ENCODE results near the gene ADGRB2.

ADGRB2 gene

GRCh38 chr1:31715087-31715872 is 48.9 kb downstream of the ADGRB2 start:
- Histone ChIP-seq H3K4me1 (peaks cover 22 to 54% (median 42%) of the 10 kb centered on the region in 4 donors), H3K27ac (peak overlapping the region; percentile 98 to 99), H3K27me3 (no peaks in the 10 kb centered on the region), H3K9me3 (no peaks in the 10 kb centered on the region), H3K4me3 (peak overlapping the region; percentile 47 to 58), H3K36me3 (no peaks in the 10 kb centered on the region)
- peak; percentile 96 to 99 for DNase-seq
- intact Hi-C loops (cut with DNase I; ENCODE audit: low total_unique reads), result loop anchor here (5.0 kb wide), 1 partner anchor 43 kb away; no protein-coding TSS in a partner anchor
- peak; percentile 90 to 95 for TF ChIP-seq CTCF (IDR thresholded peaks at IDR 0.05)

- no peaks in the 10 kb centered on the region for H3K27me3 ChIP-seq
- H3K36me3 ChIP-seq, result no peaks in the 10 kb centered on the region
- peak; percentile 85 to 95 for DNase-seq
- H3K4me1 ChIP-seq, result peaks cover 22 to 54% (median 42%) of the 10 kb centered on the region in 4 donors
- peak overlapping the region; percentile 98 to 99 for H3K27ac ChIP-seq
- no peaks in the 10 kb centered on the region for H3K9me3 ChIP-seq
- peak in 1 of 2 experiments; percentile 21 for TF ChIP-seq CTCF (IDR thresholded peaks at IDR 0.05)
- H3K4me3 ChIP-seq, result peak overlapping the region; percentile 47 to 58
- intact Hi-C loops (cut with DNase I; ENCODE audit: low total_unique reads), result loop anchor here (5.0 kb wide), 1 partner anchor 42 kb away; no protein-coding TSS in a partner anchor
These were observed 49.6 kb downstream of the ADGRB2 start for GRCh38 chr1:31714442-31715086.

- DNase-seq, result peak; percentile 61 to 87
- intact Hi-C loops (cut with DNase I; ENCODE audit: low total_unique reads), result no loop called here
- H3K4me1 ChIP-seq, result peaks cover 22 to 57% (median 44%) of the 10 kb centered on the region in 4 donors
These were observed 51.5 kb downstream of the ADGRB2 start for GRCh38 chr1:31712630-31713029.

GRCh38 chr1:31712068-31712467 is 52.1 kb downstream of the ADGRB2 start:
- no peak for TF ChIP-seq CTCF (IDR thresholded peaks at IDR 0.05)
- no peaks in the 10 kb centered on the region for H3K36me3 ChIP-seq
- H3K4me3 ChIP-seq, result no peak overlapping the region
- DNase-seq, result no peak
- H3K9me3 ChIP-seq, result no peaks in the 10 kb centered on the region
- intact Hi-C loops (cut with DNase I; ENCODE audit: low total_unique reads), result no loop called here
- H3K27me3 ChIP-seq, result no peaks in the 10 kb centered on the region
- peaks cover 22 to 61% (median 45%) of the 10 kb centered on the region in 4 donors for H3K4me1 ChIP-seq
- H3K27ac ChIP-seq, result peak overlapping the region; percentile 98 to 99

More at GRCh38 chr1:31712630-31713029, 51.5 kb downstream of the ADGRB2 start:
- no peak overlapping the region for H3K4me3 ChIP-seq
- peak overlapping the region; percentile 98 to 99 for H3K27ac ChIP-seq
- no peaks in the 10 kb centered on the region for H3K36me3 ChIP-seq
- H3K9me3 ChIP-seq, result no peaks in the 10 kb centered on the region
- H3K27me3 ChIP-seq, result no peaks in the 10 kb centered on the region
- no peak for TF ChIP-seq CTCF (IDR thresholded peaks at IDR 0.05)

DNA sequence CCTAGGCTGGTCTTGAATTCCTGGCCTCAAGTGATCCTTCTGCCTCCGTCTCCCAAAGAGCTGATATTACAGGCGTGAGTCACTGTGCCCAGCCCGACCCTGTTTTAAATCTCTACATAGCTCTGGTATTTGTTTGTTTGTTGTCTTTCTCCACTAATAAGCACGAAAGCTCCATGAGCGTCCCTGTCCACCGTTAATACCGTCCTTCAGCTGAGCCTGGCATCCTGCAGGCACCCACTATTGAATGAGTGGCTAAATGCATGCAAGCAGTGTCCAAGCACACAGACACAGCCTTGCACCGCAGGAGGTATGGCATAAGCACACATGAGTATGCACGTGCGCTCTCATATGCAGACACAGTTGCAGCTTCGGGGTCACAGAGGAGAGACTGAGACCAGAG is 55.8 kb downstream of the ADGRB2 start:
- intact Hi-C loops (cut with DNase I; ENCODE audit: low total_unique reads), result loop anchor here (5.0 kb wide), 1 partner anchor 46 kb away; no protein-coding TSS in a partner anchor

More for the DNA sequence above, 55.8 kb downstream of the ADGRB2 start:
- H3K36me3 ChIP-seq, result no peaks in the 10 kb centered on the region
- DNase-seq, result no peak
- H3K4me3 ChIP-seq, result no peak overlapping the region
- H3K4me1 ChIP-seq, result peaks cover 8 to 54% (median 40%) of the 10 kb centered on the region in 4 donors
- peak overlapping the region in 1 of 2 donors; percentile 12 for H3K27ac ChIP-seq
- H3K9me3 ChIP-seq, result no peaks in the 10 kb centered on the region
- H3K27me3 ChIP-seq, result no peaks in the 10 kb centered on the region
- TF ChIP-seq CTCF (IDR thresholded peaks at IDR 0.05), result no peak

All from tibial artery (tissue), 4 donors.